WTC11 (cell line): Measurements from ENCODE around the gene ZBTB25. TPM values are rescaled to one million over a fixed set of nuclear protein-coding genes. Genes with fewer than 3 reads are reported as not detected.

Source experiments
- ATAC-seq: fragments of 200-7000 bp; cut with Tn5 transposase; 2 replicates; pipeline ENCODE4 v1.10.0; 2021; ENCODE audit warnings: mild to moderate bottlenecking, moderate library complexity
- CTCF ChIA-PET: fragments of 300-600 bp; sonication (Branson Sonifier 250); formaldehyde crosslinking; loops from one replicate; lab custom pipeline; 2021; ENCODE audit warnings: antibody characterized with exemption; lab: Charles Lee
- POLR2A ChIA-PET: fragments of 350-600 bp; sonication (Branson Sonifier 250); formaldehyde crosslinking; loops from one replicate; lab custom pipeline; 2021; ENCODE audit warnings: antibody characterized with exemption; lab: Charles Lee
- DNase-seq: peaks from one replicate; pipeline ENCODE4 v3.0.0; 2021; ENCODE audit warnings: low spot score
- H3K27ac Mint-ChIP-seq: 2 replicates; pipeline ENCODE4 v1.8.0; 2021; ENCODE audit warnings: mixed read lengths
- H3K27me3 Mint-ChIP-seq: 2 replicates; pipeline ENCODE4 v1.8.0; 2021; ENCODE audit warnings: low read depth, mild to moderate bottlenecking, moderate library complexity, mixed read lengths
- H3K36me3 Mint-ChIP-seq: 2 replicates; pipeline ENCODE4 v1.8.0; 2021; ENCODE audit warnings: mixed read lengths
- H3K4me1 Mint-ChIP-seq: 2 replicates; pipeline ENCODE4 v1.8.0; 2022; ENCODE audit warnings: mixed read lengths
- H3K4me3 Mint-ChIP-seq: 2 replicates; pipeline ENCODE4 v1.8.0; 2021; ENCODE audit warnings: mild to moderate bottlenecking, moderate library complexity, mixed read lengths
- H3K9me3 Mint-ChIP-seq: 2 replicates; pipeline ENCODE4 v1.8.0; 2021; ENCODE audit warnings: mixed read lengths
- ARID4B ChIP-seq: sonication (generic); formaldehyde crosslinking; IDR thresholded peaks from 2 replicates; pipeline ENCODE4 v1.8.0; 2023; ENCODE audit warnings: missing genetic modification reagents, mild to moderate bottlenecking, borderline replicate concordance
- CBFB ChIP-seq: sonication (generic); formaldehyde crosslinking; IDR thresholded peaks from 2 replicates; pipeline ENCODE4 v1.8.1; 2022; ENCODE audit warnings: mild to moderate bottlenecking, low read depth, missing genetic modification reagents
- CREM ChIP-seq: sonication (generic); formaldehyde crosslinking; IDR thresholded peaks from 2 replicates; pipeline ENCODE4 v1.8.1; 2022; ENCODE audit warnings: mild to moderate bottlenecking, missing genetic modification reagents, moderate library complexity
- CTCF ChIP-seq: fragments of 200-600 bp; IDR thresholded peaks from 2 replicates; pipeline ENCODE4 v1.8.0; 2022; ENCODE audit warnings: antibody characterized with exemption
- E2F5 ChIP-seq: sonication (generic); formaldehyde crosslinking; IDR thresholded peaks from 2 replicates; pipeline ENCODE4 v1.8.1; 2022; ENCODE audit warnings: mild to moderate bottlenecking, moderate library complexity, missing genetic modification reagents
- EMX1 ChIP-seq: fragments of 250-450 bp; sonication (Bioruptor Pico); IDR thresholded peaks from 2 replicates; pipeline ENCODE4 v1.8.0; 2021; ENCODE audit warnings: mild to moderate bottlenecking
- FOXK1 ChIP-seq: sonication (generic); formaldehyde crosslinking; IDR thresholded peaks from 2 replicates; pipeline ENCODE4 v1.8.0; 2022; ENCODE audit warnings: mild to moderate bottlenecking, moderate library complexity, missing genetic modification reagents
- FOXP1 ChIP-seq: sonication (generic); formaldehyde crosslinking; IDR thresholded peaks from 2 replicates; pipeline ENCODE4 v1.8.0; 2022; ENCODE audit warnings: missing genetic modification reagents, mild to moderate bottlenecking, moderate library complexity, borderline replicate concordance
- GRHL2 ChIP-seq: fragments of 250-450 bp; sonication (Bioruptor Pico); IDR thresholded peaks from 2 replicates; pipeline ENCODE4 v1.8.0; 2022; ENCODE audit warnings: mild to moderate bottlenecking, moderate library complexity; ENCODE audit not compliant: insufficient replicate concordance, severe bottlenecking
- IRF2 ChIP-seq: sonication (generic); formaldehyde crosslinking; IDR thresholded peaks from 2 replicates; pipeline ENCODE4 v1.8.0; 2022; ENCODE audit warnings: low read depth, missing genetic modification reagents, borderline replicate concordance
- NFATC4 ChIP-seq: fragments of 250-450 bp; sonication (Bioruptor Pico); IDR thresholded peaks from 2 replicates; pipeline ENCODE4 v1.9.0; 2021; ENCODE audit warnings: mild to moderate bottlenecking
- NFYB ChIP-seq: sonication (generic); formaldehyde crosslinking; conservative IDR thresholded peaks from 2 replicates; pipeline ENCODE4 v1.8.0; 2022; ENCODE audit warnings: low read depth, missing genetic modification reagents
- RELA ChIP-seq: sonication (generic); formaldehyde crosslinking; IDR thresholded peaks from 2 replicates; pipeline ENCODE4 v1.8.1; 2022; ENCODE audit warnings: missing genetic modification reagents, mild to moderate bottlenecking, borderline replicate concordance
- SOX15 ChIP-seq: fragments of 250-450 bp; sonication (Bioruptor Pico); IDR thresholded peaks from 2 replicates; pipeline ENCODE4 v1.9.0; 2021; ENCODE audit warnings: mild to moderate bottlenecking
- TEAD1 ChIP-seq: sonication (generic); formaldehyde crosslinking; IDR thresholded peaks from 2 replicates; pipeline ENCODE4 v1.8.0; 2022; ENCODE audit warnings: mild to moderate bottlenecking, missing genetic modification reagents
- ZBTB21 ChIP-seq: sonication (generic); formaldehyde crosslinking; IDR thresholded peaks from 2 replicates; pipeline ENCODE4 v1.8.1; 2023; ENCODE audit warnings: mild to moderate bottlenecking, missing genetic modification reagents, borderline replicate concordance
- ZMAT4 ChIP-seq: fragments of 250-450 bp; sonication (Bioruptor Pico); IDR thresholded peaks from 2 replicates; pipeline ENCODE4 v1.9.0; 2021; ENCODE audit warnings: mild to moderate bottlenecking
- ZNF121 ChIP-seq: sonication (generic); formaldehyde crosslinking; IDR thresholded peaks from 2 replicates; pipeline ENCODE4 v1.8.0; 2023; ENCODE audit warnings: missing genetic modification reagents
- ZNF232 ChIP-seq: sonication (generic); formaldehyde crosslinking; IDR thresholded peaks from 2 replicates; pipeline ENCODE4 v1.8.0; 2022; ENCODE audit warnings: mild to moderate bottlenecking, missing genetic modification reagents
- ZNF416 ChIP-seq: fragments of 250-450 bp; sonication (Bioruptor Pico); IDR thresholded peaks from 2 replicates; pipeline ENCODE4 v1.9.0; 2021; ENCODE audit warnings: mild to moderate bottlenecking, inconsistent platforms
- total RNA-seq: library from RNA; stranded (reverse); gene quantifications from 3 replicates; pipeline ENCODE4 v1.2.3, GENCODE V29; 2021
- TF ChIP-seq, protein P1 (sequence below): sonication (generic); formaldehyde crosslinking; conservative IDR thresholded peaks from 2 replicates; pipeline ENCODE4 v1.8.1; 2022; ENCODE audit warnings: mild to moderate bottlenecking, missing genetic modification reagents
- TF ChIP-seq, protein P2 (sequence below): sonication (generic); formaldehyde crosslinking; IDR thresholded peaks from 2 replicates; pipeline ENCODE4 v1.8.1; 2022; ENCODE audit warnings: low read depth, mild to moderate bottlenecking, moderate library complexity, missing genetic modification reagents, borderline replicate concordance
- TF ChIP-seq, protein P3 (sequence below): sonication (generic); formaldehyde crosslinking; IDR thresholded peaks from 2 replicates; pipeline ENCODE4 v1.8.0; 2022; ENCODE audit warnings: mild to moderate bottlenecking, missing genetic modification reagents

Gene ZBTB25
- total RNA-seq, 1 experiment from 2014 or later, result 11.9 TPM

DNA sequence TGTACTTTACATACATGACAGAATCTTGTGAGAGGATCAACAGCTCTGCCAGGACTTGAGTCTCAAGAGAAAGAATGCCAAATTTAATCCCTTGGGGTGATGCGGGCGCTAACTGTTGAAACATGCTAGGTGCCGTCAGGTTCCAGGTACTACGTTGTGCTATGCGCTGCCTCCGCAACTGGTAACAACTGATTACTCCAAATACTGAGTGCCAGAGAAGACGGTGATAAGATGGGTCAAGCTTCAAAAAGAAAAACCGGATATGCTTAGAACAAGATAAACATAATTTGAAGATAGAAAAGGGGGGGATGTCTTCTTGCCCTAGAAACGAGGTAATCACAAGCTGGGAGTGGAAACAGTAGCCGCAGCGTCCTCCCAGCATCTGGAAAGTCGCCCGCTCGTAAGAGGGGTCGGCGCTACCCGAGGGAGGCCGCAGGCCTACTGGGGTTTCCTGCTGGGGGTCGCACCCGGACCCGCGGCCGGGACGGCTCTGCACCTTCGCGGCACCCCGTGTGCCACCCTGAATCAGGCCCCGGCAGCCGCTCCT is 678 bp downstream of the ZBTB25 start (continued):
- no peak for TF ChIP-seq ARID4B (CRISPR knock-in tag)
- no peak for TF ChIP-seq FOXP1 (CRISPR knock-in tag)
- no peak for TF ChIP-seq SOX15 (CRISPR knock-in tag)
- no peak for TF ChIP-seq ZNF232 (CRISPR knock-in tag)
- no peak for TF ChIP-seq TEAD1 (CRISPR knock-in tag)
- no peak for TF ChIP-seq E2F5
- TF ChIP-seq, protein P1, sequence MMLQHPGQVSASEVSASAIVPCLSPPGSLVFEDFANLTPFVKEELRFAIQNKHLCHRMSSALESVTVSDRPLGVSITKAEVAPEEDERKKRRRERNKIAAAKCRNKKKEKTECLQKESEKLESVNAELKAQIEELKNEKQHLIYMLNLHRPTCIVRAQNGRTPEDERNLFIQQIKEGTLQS (CRISPR knock-in tag), result no peak
- TF ChIP-seq GRHL2 (CRISPR knock-in tag), result no peak
- TF ChIP-seq CTCF, result no peak
- TF ChIP-seq, all 79 proteins: peak for 0

- Mint-ChIP-seq H3K4me3 (peak overlapping the region; percentile 81), H3K4me1 (peaks cover 39% of the 10 kb centered on the region), H3K27me3 (no peaks in the 10 kb centered on the region), H3K27ac (peak overlapping the region; percentile 96), H3K36me3 (peaks cover 9% of the 10 kb centered on the region), H3K9me3 (no peaks in the 10 kb centered on the region)
- CTCF ChIA-PET, result interaction anchor here (3.3 kb wide), 1 partner anchor 8 kb away, joined by 10 read pairs; no protein-coding TSS in a partner anchor
- TF ChIP-seq NFYB (CRISPR knock-in tag) (no peak), ZNF232 (CRISPR knock-in tag) (no peak), EMX1 (CRISPR knock-in tag) (no peak), ZNF121 (CRISPR knock-in tag) (no peak), IRF2 (no peak), CREM (CRISPR knock-in tag) (no peak), ZNF416 (CRISPR knock-in tag) (no peak), NFATC4 (no peak), FOXK1 (no peak), RELA (CRISPR knock-in tag) (no peak), CBFB (CRISPR knock-in tag) (no peak), ZBTB21 (no peak), ZMAT4 (CRISPR knock-in tag) (no peak)
- TF ChIP-seq, protein P2, sequence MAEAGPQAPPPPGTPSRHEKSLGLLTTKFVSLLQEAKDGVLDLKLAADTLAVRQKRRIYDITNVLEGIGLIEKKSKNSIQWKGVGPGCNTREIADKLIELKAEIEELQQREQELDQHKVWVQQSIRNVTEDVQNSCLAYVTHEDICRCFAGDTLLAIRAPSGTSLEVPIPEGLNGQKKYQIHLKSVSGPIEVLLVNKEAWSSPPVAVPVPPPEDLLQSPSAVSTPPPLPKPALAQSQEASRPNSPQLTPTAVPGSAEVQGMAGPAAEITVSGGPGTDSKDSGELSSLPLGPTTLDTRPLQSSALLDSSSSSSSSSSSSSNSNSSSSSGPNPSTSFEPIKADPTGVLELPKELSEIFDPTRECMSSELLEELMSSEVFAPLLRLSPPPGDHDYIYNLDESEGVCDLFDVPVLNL, result no peak
- TF ChIP-seq, protein P3, sequence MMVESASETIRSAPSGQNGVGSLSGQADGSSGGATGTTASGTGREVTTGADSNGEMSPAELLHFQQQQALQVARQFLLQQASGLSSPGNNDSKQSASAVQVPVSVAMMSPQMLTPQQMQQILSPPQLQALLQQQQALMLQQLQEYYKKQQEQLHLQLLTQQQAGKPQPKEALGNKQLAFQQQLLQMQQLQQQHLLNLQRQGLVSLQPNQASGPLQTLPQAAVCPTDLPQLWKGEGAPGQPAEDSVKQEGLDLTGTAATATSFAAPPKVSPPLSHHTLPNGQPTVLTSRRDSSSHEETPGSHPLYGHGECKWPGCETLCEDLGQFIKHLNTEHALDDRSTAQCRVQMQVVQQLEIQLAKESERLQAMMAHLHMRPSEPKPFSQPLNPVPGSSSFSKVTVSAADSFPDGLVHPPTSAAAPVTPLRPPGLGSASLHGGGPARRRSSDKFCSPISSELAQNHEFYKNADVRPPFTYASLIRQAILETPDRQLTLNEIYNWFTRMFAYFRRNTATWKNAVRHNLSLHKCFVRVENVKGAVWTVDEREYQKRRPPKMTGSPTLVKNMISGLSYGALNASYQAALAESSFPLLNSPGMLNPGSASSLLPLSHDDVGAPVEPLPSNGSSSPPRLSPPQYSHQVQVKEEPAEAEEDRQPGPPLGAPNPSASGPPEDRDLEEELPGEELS, result no peak
- ATAC-seq, result no peak
- no peak for DNase-seq
- POLR2A ChIA-PET, result no interaction called here
These were observed 1.2 kb downstream of the ZBTB25 start for GRCh38 chr14:64502456-64502855.
